Mesenchymal stem cell (in vitro differentiated cells and primary cell): ENCODE measurements around the gene PCDHB6.
"Not testable (repeated sequence)": the region's sequence is repeated elsewhere in the genome, so short reads cannot be mapped to it uniquely, and the experiment has no call there.

Source experiments
- DNase-seq: peaks from one replicate; pipeline ENCODE4 v3.0.0-alpha.2; 2013
- H2AFZ ChIP-seq: one replicate; pipeline ENCODE4 v1.6.1; 2013; ENCODE audit warnings: low read depth, mild to moderate bottlenecking, control low read depth, inconsistent platforms, low read length, moderate library complexity
- H2AK5ac ChIP-seq: 2 replicates; pipeline ENCODE4 v1.6.1; 2013; ENCODE audit warnings: low read length, moderate library complexity, mild to moderate bottlenecking, inconsistent platforms; ENCODE audit not compliant: severe bottlenecking
- H2BK120ac ChIP-seq: one replicate; pipeline ENCODE4 v1.6.1; 2013; ENCODE audit warnings: low read depth, mild to moderate bottlenecking, inconsistent platforms, low read length, moderate library complexity
- H2BK12ac ChIP-seq, 2 experiments: one replicate each; pipeline ENCODE4 v1.6.1; 2013; ENCODE audit warnings: inconsistent platforms in 2 of 2, low read length in 2 of 2, mild to moderate bottlenecking in 2 of 2, moderate library complexity in 2 of 2, control low read depth in 1 of 2
- H2BK15ac ChIP-seq: one replicate; pipeline ENCODE4 v1.6.1; 2013; ENCODE audit warnings: mild to moderate bottlenecking, low read depth, inconsistent platforms; ENCODE audit not compliant: poor library complexity, severe bottlenecking
- H2BK5ac ChIP-seq: 2 replicates; pipeline ENCODE4 v1.6.1; 2013; ENCODE audit warnings: low read depth, mild to moderate bottlenecking, low read length, control low read depth, inconsistent platforms; ENCODE audit not compliant: poor library complexity, severe bottlenecking
- H3K14ac ChIP-seq, 2 experiments: one replicate each; pipeline ENCODE4 v1.6.1; 2013; ENCODE audit warnings: inconsistent platforms in 2 of 2, low read length in 2 of 2, control low read depth in 1 of 2, mild to moderate bottlenecking in 1 of 2, moderate library complexity in 1 of 2
- H3K18ac ChIP-seq, 2 experiments: one replicate each; pipeline ENCODE4 v1.6.1; 2013; ENCODE audit warnings: inconsistent platforms in 2 of 2, low read length in 2 of 2, control low read depth in 1 of 2, low read depth in 1 of 2, mild to moderate bottlenecking in 1 of 2
- H3K23ac ChIP-seq, 2 experiments: one replicate each; pipeline ENCODE4 v1.6.1; 2013; ENCODE audit warnings: inconsistent platforms in 2 of 2, low read length in 2 of 2, mild to moderate bottlenecking in 2 of 2, moderate library complexity in 2 of 2, control low read depth in 1 of 2
- H3K27ac ChIP-seq: 2 replicates; pipeline ENCODE4 v1.5.1; 2013; ENCODE audit warnings: mild to moderate bottlenecking, moderate library complexity, low read length, control low read depth, inconsistent platforms; ENCODE audit not compliant: poor library complexity, severe bottlenecking
- H3K27me3 ChIP-seq, 2 experiments: 2 replicates each; pipeline versions ENCODE4 v1.6.1 to v1.7.0; 2013; ENCODE audit warnings: low read length in 2 of 2, mild to moderate bottlenecking in 2 of 2, moderate library complexity in 2 of 2, control low read depth in 1 of 2, inconsistent platforms in 1 of 2; ENCODE audit not compliant: control insufficient read depth in 1 of 2, insufficient read depth in 1 of 2
- H3K36me3 ChIP-seq, 2 experiments: 2 replicates each; pipeline versions ENCODE4 v1.6.1 to v1.7.0; 2013; ENCODE audit warnings: low read length in 2 of 2, control low read depth in 1 of 2, inconsistent platforms in 1 of 2, low read depth in 1 of 2, mild to moderate bottlenecking in 1 of 2; ENCODE audit not compliant: insufficient read depth in 2 of 2, control insufficient read depth in 1 of 2
- H3K4ac ChIP-seq, 2 experiments: one replicate each; pipeline ENCODE4 v1.6.1; 2013; ENCODE audit warnings: inconsistent platforms in 2 of 2, low read length in 2 of 2, mild to moderate bottlenecking in 2 of 2, moderate library complexity in 2 of 2, control low read depth in 1 of 2, low read depth in 1 of 2
- H3K4me1 ChIP-seq: 2 replicates; pipeline ENCODE4 v1.6.1; 2013; ENCODE audit warnings: low read depth, low read length, control low read depth; ENCODE audit not compliant: control insufficient read depth, insufficient read depth
- H3K4me2 ChIP-seq: 2 replicates; pipeline ENCODE4 v1.6.1; 2013; ENCODE audit warnings: low read length, mild to moderate bottlenecking, inconsistent platforms; ENCODE audit not compliant: poor library complexity, severe bottlenecking
- H3K4me3 ChIP-seq, 2 experiments: 2 replicates each; pipeline versions ENCODE4 v1.5.1 to v1.7.0; 2013; ENCODE audit warnings: low read length in 2 of 2, mild to moderate bottlenecking in 2 of 2, control low read depth in 1 of 2, low read depth in 1 of 2; ENCODE audit not compliant: insufficient read depth in 1 of 2
- H3K79me1 ChIP-seq: replicated peaks from 2 replicates; pipeline ENCODE4 v1.6.1; 2013; ENCODE audit warnings: mild to moderate bottlenecking, control low read depth, low read length, inconsistent platforms; ENCODE audit not compliant: poor library complexity, severe bottlenecking
- H3K9ac ChIP-seq: 2 replicates; pipeline ENCODE4 v1.7.0; 2013; ENCODE audit warnings: mild to moderate bottlenecking, low read length, moderate library complexity
- H3K9me3 ChIP-seq: 2 replicates; pipeline ENCODE4 v1.7.0; 2013; ENCODE audit warnings: mild to moderate bottlenecking, low read length; ENCODE audit not compliant: control insufficient read depth
- H4K8ac ChIP-seq: one replicate; pipeline ENCODE4 v1.6.1; 2013; ENCODE audit warnings: inconsistent platforms, mild to moderate bottlenecking, low read length, moderate library complexity
- H4K91ac ChIP-seq: one replicate; pipeline ENCODE4 v1.6.1; 2013; ENCODE audit warnings: mild to moderate bottlenecking, low read length, inconsistent platforms
- WGBS: methylation state at CpG from one replicate; pipeline ENCODE4 v1.1.7; 2013; ENCODE audit warnings: mixed read lengths; 5-methylcytosine and 5-hydroxymethylcytosine counted together

PCDHB6 gene

GRCh38 chr5:141189131-141189530 lies 39.3 kb downstream of the PCDHB6 start:
- not testable (repeated sequence) for DNase-seq

GRCh38 chr5:141192110-141192725 lies 42.4 kb downstream of the PCDHB6 start, which contains the start of gene PCDHB10:
Gene PCDHB10, plus strand, starts transcription at chr5:141192353. Its CDS starts 200 bp downstream, at chr5:141192553.
- Histone ChIP-seq H3K79me1 (no peaks in the 10 kb centered on the region), H3K4ac (no peak within 1 kb of the TSS), H3K4me2 (no peak within 1 kb of the TSS), H3K14ac (no peak within 1 kb of the TSS), H2BK15ac (no peak within 1 kb of the TSS), H3K27ac (no peak within 1 kb of the TSS), H4K91ac (no peak within 1 kb of the TSS), H4K8ac (no peak within 1 kb of the TSS), H2BK120ac (no peak within 1 kb of the TSS), H3K23ac (no peak within 1 kb of the TSS), H2AFZ (peak within 1 kb of the TSS; percentile 11), H3K4me3 (no peak within 1 kb of the TSS), H2BK12ac (no peak within 1 kb of the TSS), H3K9me3 (peaks cover 56% of the 10 kb centered on the region), H3K4me1 (no peaks in the 10 kb centered on the region), H3K36me3 (no peaks in the 10 kb centered on the region), H3K9ac (no peak within 1 kb of the TSS), H3K27me3 (no peaks in the 10 kb centered on the region), H2BK5ac (no peak within 1 kb of the TSS), H2AK5ac (no peak within 1 kb of the TSS), H3K18ac (no peak within 1 kb of the TSS)
- peak; percentile 44 for DNase-seq
- 23% methylated on average over 7 of the region's 10 CpGs for WGBS

More at GRCh38 chr5:141189131-141189530, 39.3 kb downstream of the PCDHB6 start:
- H3K36me3 ChIP-seq, H3K4me3 ChIP-seq, H3K27me3 ChIP-seq, H3K4me1 ChIP-seq, H3K27ac ChIP-seq, H2AFZ ChIP-seq, H2BK15ac ChIP-seq, H3K23ac ChIP-seq, H4K8ac ChIP-seq, H3K4ac ChIP-seq, H3K14ac ChIP-seq, H3K4me2 ChIP-seq, H2BK12ac ChIP-seq, H2BK5ac ChIP-seq, H2AK5ac ChIP-seq, H4K91ac ChIP-seq, H3K18ac ChIP-seq, H3K79me1 ChIP-seq, H3K9ac ChIP-seq, H2BK120ac ChIP-seq: not testable (repeated sequence)
- WGBS, result 100% methylated on average over 5 of the region's 35 CpGs
- peaks cover 43% of the 10 kb centered on the region for H3K9me3 ChIP-seq

GRCh38 chr5:141194332-141194731 lies 44.5 kb downstream of the PCDHB6 start:
- not testable (repeated sequence) for H4K91ac ChIP-seq, H2BK15ac ChIP-seq, DNase-seq, H2AK5ac ChIP-seq, H2AFZ ChIP-seq, H3K4me2 ChIP-seq, H3K79me1 ChIP-seq, H2BK120ac ChIP-seq, H3K14ac ChIP-seq, H3K4me3 ChIP-seq, H2BK5ac ChIP-seq, H2BK12ac ChIP-seq, H3K4ac ChIP-seq, H3K27me3 ChIP-seq, H4K8ac ChIP-seq, H3K4me1 ChIP-seq, H3K27ac ChIP-seq, H3K18ac ChIP-seq, H3K23ac ChIP-seq, H3K9ac ChIP-seq, H3K36me3 ChIP-seq
- H3K9me3 ChIP-seq, result peaks cover 74% of the 10 kb centered on the region
- WGBS, result 98% methylated on average over 13 of the region's 37 CpGs

GRCh38 chr5:141196363-141196762 lies 46.5 kb downstream of the PCDHB6 start:
- H3K36me3 ChIP-seq, result no peaks in the 10 kb centered on the region
- no peak overlapping the region for H2BK5ac ChIP-seq
- H3K4me3 ChIP-seq, result no peak overlapping the region
- H3K14ac ChIP-seq, result no peak overlapping the region
- H2BK12ac ChIP-seq, result no peak overlapping the region
- no peak overlapping the region for H3K27ac ChIP-seq
- H3K79me1 ChIP-seq, result no peaks in the 10 kb centered on the region
- no peak overlapping the region for H3K23ac ChIP-seq
- H2BK120ac ChIP-seq, result no peak overlapping the region
- peaks cover 76% of the 10 kb centered on the region for H3K9me3 ChIP-seq
- H2AK5ac ChIP-seq, result no peak overlapping the region
- DNase-seq, result no peak
- H2AFZ ChIP-seq, result no peak overlapping the region
- no peak overlapping the region for H3K9ac ChIP-seq
- H3K4me2 ChIP-seq, result no peak overlapping the region
- no peaks in the 10 kb centered on the region for H3K4me1 ChIP-seq
- H4K8ac ChIP-seq, result no peak overlapping the region
- H2BK15ac ChIP-seq, result no peak overlapping the region
- 42% methylated on average over 1 of the region's 3 CpGs for whole genome bisulfite sequencing
- H4K91ac ChIP-seq, result no peak overlapping the region
- H3K27me3 ChIP-seq, result no peaks in the 10 kb centered on the region
- H3K18ac ChIP-seq, result no peak overlapping the region
- H3K4ac ChIP-seq, result no peak overlapping the region
